Measurements from ENCODE around the gene ACTR1B.
"Not testable (repeated sequence)": the region's sequence is repeated elsewhere in the genome, so short reads cannot be mapped to it uniquely, and the experiment has no call there.

Gene ACTR1B

DNA sequence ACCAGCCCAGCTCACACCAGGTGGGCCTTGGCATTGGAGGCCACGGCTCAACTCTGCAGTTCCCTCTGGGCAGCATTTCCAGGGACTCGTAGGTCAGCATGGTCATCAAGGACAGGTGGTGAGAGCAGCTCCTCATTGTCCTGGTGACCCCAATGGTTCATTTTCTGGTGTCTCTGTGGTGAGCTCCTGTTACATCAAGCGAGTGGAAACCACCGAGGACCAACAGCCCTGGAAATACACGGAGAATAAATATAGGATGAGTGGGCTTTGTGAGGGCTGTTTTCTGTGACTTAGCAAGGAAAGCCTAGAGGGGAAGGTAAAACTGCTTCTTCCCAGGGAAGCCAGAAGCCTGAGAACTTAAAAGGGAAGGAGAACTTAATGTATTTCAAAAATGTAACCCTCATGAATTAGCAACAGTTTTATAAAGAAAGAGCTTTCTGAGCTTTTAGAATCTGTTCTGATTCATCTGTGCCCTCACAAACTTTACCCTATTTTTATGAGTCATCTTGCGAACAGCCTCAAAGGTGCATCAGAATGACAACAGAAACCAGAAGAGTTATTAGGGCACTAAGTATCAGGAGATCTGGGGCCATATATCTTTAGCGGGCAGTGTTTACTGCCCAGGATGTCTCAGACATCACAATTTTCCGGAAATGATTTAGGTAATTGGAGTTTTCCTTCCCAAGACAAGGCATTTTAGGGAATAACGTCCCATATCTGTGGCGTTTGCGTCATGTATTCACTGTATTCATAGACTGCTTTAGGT, 24.4 kb upstream of the ACTR1B start:
- DNase-seq (ENCODE audit: low read depth): no peak

DNA sequence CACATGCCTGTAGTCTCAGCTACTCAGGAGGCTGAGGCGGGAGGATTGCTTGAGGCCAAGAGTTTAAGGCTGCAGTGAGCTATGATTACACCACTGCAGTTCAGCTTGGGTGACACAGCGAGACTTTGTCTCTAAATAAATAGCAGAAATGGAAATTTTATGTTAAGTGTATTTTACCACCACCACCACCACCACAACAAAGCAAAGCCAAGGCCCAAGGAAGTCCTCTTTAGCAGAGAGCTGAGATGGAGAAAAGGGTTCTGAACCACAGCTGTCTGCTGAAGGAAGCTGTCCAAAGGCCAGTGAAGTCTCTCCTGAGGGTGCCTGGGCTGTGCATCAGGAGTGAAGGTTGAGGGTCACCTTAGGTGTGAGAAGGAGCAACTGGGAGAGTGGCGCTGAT, 23.4 kb upstream of the ACTR1B start:
- DNase-seq (ENCODE audit: low read depth): not testable (repeated sequence)

DNA sequence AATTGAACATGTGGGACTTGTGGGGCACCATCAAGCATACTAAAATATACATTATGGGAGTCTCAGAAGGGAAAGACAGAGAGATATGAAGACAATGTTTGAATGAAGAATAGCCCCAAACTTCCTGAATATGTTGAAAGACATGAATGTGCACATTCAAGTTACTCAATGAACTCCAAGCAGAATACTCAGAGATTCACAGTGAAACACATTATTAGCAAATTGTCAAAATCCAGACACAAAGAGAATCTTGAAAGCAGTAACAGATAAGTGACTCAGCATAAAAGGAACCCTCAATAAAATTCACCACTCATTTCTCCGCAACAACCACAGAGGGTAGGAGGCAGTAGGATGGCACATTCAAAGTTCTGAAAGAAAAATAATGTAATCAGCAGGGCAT, 14.5 kb upstream of the ACTR1B start:
- no peak for DNase-seq (ENCODE audit: low read depth)

DNA sequence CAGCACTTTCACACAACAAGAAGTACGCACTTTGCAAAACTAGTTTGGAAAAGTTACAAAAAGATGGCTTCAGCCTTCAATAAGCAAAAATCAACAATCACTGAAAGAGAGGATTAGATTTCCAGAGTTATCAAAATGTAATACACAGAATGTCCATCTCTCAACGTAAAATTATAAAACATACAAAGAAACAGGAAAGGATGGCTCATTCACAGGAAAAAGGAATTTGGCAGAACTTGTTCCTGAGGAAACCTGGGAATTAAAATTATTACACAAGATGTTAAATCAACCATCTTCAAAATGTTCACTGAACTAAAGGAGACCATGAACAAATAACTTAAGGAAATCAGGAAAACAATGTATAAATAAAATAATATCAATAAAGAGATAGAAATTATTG, 13.6 kb upstream of the ACTR1B start:
- DNase-seq (ENCODE audit: low read depth): no peak

DNA sequence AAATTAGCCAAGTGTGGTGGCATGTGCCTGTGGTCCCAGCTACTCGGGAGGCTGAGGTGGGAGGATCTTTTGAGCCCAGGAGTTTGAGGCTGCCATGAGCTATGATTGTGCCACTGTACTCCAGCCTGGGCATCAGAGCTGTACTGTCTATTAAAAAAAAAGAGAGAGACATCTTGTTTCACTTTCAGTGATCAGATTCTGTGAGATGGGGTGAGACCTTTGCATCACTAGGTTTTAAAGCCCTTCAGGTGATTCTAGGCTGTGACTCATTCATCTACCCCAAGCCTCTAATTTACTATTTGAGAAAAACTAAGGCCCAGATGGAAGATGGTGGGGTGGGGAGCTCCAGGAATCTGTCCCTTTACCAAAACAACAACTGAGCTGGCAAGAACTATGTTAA, 12.8 kb upstream of the ACTR1B start:
- no peak for DNase-seq (ENCODE audit: low read depth)

DNA sequence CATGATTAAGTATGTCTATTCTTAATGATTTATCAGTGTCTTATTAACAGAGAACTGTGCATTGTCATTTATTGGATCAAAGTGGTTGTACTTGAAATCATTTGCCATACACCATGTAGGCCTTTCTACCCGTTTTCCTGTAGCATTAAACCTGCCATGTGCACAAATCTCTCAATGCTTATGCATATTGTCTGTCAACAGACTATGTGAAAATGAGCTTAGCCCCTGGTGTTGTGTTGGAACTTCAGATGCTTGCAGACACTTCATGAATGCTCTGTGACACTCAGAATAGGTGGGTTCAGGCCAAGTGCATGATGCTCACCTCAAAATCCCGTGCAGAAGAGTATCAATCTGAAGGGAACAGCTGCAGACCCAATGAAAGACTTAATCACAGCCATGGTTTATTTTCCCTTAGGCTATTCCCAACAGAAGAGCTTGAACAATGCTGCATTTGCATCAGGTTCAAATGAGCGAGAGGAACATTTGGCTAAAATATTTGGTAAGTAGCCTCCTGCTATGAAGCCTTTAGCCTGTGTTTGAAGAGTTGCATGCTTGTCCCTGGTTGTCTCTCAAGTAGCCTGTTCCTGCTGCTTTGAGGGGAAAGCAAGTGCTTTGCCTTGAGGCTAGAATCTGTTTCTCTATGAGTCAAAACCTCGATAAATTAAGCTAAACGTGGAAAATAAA, 11.7 kb upstream of the ACTR1B start:
- DNase-seq (ENCODE audit: low read depth): no peak

DNA sequence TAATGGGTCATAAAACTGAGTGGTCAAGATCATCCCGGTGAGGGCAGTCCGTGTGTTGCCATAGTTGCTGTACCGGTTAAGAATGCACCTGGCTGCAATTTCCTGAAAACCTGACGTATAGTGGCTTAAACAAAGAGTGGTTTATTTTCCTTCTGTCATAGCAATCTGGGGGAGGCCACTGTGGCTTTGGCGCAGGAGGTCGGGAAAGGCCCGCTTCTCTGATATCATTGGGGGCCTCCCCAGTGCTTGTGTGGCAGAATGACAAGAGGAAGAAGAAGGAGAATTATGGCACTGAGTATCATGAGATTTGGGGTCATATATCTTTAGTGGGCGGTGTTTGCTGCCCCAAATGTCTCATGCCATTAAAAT, 10.1 kb upstream of the ACTR1B start:
- no peak for DNase-seq (ENCODE audit: low read depth)

DNA sequence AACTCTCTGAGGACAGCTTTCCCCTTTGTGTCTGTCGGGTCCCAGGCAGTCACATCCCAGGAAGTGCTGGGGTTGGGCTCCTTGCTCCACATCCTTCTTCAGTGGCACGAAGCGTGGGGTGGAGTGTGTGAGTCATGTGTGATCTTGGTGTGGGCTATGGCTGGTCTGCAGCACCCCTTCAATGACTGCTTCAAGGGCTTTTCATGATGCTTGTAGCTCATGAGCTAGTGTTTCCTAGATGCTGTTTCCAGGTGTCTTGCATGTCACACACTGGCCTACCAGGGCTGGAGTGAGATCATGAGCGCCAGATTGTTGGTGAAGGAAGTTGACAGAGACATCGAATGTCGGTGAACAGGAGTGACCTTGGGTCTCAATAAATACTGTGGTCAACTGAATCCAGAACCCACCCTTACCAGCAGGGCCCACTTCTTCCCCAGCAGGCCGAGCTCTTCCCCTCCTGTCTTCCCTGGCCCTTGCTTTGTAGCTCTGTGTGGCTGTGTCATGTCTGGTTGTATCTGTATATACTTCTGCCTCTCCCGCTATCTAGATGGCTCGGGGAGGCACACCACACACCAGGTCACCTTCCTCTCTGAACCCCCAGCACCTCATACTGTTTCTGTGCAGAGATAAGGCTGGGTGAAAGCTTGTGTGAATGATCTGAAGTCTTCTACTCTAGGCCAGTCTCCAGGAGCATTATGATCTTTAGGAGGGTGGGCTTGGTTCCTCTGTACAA, 9.5 kb upstream of the ACTR1B start:
- no peak for DNase-seq (ENCODE audit: low read depth)

DNA sequence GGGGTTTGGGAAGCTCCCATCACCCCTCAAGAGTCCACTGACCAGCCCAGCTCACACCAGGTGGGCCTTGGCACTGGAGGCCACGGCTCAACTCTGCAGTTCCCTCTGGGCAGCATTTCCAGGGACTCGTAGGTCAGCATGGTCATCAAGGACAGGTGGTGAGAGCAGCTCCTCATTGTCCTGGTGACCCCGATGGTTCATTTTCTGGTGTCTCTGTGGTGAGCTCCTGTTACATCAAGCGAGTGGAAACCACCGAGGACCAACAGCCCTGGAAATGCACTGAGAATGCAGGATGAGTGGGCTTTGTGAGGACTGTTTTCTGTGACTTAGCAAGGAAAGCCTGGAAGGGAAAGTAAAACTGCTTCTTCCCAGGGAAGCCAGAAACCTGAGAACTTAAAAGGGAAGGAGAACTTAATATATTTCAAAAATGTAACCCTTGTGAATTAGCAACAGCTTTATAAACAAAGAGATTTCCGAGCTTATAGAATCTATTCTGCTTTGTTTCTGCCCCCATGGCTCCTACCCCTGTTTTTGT, 8.8 kb upstream of the ACTR1B start:
- not testable (repeated sequence) for DNase-seq (ENCODE audit: low read depth)

DNA sequence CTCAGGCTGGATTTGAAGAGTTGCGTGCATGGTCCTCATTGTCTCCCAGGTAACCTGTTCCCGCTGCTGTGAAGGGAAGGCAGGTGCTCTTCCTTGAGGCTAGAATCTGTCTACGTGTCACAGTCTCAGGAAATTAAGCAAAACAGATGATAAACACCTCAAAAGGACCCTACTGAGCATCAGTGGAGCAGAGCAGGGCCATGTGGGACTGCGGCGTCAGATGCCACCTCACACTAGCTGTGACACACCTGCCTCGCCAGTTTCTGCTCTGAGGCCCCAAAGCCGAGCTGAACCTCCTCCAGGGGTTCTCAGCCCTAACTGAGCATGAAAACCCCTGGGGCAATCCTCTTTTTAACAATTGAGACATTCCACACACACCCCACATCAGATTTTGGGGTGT, 7.7 kb upstream of the ACTR1B start:
- no peak for DNase-seq (ENCODE audit: low read depth)

DNA sequence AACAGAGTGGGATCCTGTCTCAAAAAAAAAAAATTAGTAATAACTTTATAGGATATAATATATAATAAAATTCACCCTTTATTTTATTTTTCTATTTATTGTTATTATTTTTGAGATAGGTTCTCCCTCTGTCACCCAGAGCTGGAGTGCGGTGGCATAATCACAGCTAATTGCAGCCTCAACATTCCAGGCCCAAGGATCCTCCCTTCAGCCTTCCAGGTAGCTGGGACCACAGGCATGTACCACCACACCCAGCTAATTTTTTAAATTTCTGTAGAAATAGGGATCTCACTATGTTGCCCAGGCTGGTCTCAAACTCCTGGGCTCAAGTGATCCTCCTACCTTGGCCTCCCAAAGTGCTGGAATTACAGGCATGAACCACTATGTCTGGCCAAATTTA, 6.6 kb upstream of the ACTR1B start:
- no peak for DNase-seq (ENCODE audit: low read depth)

DNA sequence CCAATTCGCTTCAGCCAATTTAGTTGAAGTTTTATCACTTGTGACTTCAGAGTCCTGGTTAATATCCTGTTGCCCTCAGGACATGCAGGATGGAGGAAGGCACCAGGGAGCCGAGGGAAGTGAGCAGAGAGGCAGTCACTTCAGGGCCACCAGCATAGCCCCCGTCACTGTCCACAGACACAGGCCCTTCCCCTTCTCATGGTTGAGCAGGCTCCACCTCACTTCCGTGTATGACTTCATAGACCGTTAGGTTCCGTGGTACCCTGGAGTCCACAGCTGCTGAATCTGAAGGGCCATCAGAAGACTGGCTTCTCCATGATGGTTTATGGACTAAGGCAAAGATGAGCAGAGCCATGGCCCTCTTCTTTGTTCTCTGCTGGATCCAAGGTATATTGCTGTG, 5.6 kb upstream of the ACTR1B start, which contains the start of gene C2orf92:
TSS of gene C2orf92 (plus strand) at position 266 of the 400 bp plus-strand sequence. CDS start at position 342, 76 bp downstream.
- no peak for DNase-seq (ENCODE audit: low read depth)

DNA sequence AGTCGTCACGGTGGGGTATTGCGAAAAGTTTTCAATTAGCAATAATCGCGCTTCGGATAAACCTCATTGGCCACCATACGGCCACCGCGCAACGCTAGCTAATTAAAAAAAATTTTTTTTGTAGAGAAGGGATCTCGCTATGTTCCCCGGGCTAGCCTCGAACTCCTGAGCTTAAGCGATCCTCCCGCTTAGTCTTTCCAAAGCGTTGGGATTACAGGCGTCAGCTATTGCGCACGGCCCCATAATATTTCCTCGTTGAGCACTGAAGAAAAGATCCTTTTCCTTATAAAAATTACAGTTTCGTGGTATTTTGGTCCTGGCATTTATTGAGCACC, 759 bp upstream of the ACTR1B start:
- no peak for DNase-seq (ENCODE audit: low read depth)

DNA sequence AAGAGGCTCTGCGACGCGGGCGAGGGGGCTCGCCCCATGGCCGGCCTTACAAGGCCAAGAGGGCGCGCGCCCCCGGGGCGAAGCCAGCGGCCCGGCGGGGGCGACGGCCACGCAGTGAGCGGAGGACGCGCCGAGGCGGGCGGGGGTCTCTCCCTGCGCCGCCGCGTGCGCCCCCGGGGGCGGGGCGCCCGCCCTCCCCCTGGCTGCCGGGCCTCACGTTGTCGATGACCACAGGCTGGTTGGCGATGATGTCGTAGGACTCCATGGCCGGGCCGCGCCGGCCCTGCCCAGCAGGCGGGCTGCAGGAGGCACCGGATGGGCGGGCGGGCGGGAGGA, 250 bp downstream of the ACTR1B start:
- no peak for DNase-seq (ENCODE audit: low read depth)

DNA sequence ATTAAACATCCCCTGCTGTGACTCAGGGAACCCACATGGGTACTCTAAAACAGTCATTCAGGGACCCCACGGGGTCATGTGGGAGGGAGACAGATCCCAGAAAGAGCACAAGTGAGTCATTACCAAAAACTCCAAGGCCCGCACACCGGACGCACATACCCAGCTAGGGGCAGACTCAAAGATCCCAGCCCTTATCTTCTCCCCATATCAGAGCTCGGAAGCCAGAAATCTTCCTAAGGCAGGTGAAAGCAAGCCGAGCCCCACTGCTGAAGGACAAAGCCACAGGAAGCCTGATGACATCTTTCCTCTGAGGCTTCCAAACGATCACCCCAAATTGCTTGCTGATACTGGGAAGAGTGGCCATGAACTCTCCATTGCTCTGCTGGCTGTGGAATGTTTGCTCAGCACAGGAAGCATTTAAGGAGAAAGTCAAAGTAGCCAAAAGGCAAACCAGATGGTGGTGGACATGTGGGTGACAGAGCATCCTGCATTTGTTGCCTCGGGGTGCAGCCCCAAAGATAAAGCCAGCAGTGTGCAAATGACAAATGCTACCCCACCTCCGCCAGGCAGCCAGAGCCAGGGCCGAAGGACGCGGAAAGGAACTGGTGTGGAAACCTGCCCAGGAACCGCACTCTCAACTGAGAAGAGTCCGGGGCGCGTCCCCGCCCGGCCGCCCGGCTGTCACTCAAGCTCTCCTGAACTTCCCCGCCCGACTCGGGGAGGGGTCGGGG, 784 bp downstream of the ACTR1B start:
- peak; percentile 78 for DNase-seq (ENCODE audit: low read depth)

DNA sequence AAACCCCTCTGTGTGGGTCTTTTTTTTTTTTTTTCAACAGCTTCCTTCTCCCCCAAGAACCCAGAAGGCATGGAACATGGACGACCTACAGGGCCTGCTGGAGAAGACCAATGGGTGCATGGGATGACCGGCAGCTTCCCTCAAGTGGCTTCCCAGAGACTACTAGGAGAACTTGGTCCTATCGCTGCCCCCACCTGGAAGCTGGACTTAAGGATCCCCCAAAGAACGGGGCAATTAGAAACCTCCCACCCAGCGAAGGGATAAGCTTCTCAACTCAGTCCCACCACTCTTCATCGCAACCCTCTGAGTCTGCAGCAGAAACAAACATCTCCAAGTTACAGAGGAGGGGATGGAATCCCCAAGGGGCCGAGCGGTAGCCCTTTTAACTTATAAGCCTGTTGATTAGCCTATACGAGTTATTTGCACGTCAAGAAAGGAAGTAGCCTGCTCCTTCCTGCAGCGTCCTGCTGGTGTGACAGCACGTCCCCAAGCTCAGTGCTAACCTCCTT, 1.4 kb downstream of the ACTR1B start:
- no peak for DNase-seq (ENCODE audit: low read depth)

DNA sequence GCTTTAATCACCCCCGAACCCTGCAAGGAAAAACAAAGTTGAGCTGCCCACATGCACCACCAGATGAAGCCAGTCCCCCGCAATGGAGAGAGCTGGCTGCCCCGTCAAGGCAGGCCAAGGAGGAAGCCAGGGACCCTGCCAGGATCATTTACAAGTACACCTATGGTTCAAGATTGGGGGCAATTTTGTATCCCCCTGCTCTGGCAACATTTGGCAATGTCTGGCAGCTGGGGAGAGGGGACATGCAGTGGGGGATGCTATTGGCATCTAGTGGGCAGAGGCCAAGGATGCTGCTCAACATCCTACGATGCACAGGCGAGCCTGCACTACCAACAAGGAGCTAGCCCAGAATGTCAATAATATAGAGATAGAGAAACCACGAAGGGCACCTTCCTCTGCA, 1.9 kb downstream of the ACTR1B start:
- no peak for DNase-seq (ENCODE audit: low read depth)

DNA sequence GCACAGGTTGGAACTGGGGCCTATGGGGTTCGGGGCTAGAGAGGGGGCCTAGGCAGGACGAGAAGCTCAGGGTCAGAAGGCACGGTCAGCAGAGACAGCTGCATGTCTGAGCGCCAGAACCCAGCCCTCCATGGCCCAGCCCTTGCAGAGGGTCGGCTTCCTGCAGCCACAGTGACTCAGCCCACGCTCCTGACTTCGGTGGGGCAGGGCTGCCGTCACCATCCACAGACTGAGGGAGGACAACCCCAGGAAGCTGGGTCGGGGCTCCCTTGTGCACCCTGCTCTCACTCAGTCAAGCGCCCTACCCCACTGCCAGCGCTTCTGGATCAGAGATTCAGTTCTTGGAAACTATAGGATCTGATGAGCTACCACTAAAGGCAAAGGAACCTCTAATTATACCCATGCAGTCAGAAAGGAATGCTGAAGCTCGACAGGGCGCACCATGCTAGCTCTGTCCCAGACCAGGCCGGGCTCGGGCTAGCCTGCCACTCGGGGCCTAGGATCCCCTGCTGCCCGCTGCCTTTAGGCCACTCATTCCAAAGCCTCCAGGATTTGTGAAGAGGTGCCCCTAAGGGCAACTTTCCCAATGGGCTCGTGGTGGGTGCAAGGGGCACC, 3.0 kb downstream of the ACTR1B start:
- DNase-seq (ENCODE audit: low read depth): no peak

DNA sequence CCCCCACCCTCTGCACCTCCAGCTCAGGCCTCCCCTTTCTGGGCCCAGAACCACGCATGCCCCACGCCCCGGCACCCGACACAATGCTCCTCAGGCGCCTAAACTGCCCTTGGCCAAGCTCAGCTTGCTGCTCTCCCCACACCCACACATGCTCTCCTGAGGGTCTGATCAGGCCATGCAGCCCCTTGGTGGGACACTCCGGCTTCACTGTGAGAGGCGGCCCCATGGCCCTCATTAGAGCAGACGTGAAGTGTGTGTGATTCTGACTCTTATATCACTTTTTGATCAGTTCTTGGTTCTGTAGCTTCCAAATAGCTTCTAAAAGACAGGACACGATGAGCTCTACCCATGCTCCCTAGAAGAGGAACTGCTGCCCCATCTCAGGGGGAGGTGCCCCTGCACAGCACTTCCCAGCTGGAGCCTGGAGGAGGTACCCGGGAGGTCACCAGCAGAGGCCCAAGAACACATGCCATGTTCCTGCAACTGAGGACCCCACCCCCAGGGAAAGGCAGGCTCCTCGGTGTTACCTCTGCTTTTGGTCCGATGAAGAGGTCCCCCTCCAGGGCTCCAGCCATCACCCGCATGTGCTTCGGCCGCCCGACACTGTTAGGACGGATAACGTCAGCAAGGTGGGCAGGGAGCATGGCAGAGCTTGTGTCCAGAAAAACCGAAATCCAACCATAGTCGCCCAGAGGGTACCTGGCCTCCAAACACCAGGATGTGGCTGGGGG, 3.6 kb downstream of the ACTR1B start:
- no peak for DNase-seq (ENCODE audit: low read depth)

DNA sequence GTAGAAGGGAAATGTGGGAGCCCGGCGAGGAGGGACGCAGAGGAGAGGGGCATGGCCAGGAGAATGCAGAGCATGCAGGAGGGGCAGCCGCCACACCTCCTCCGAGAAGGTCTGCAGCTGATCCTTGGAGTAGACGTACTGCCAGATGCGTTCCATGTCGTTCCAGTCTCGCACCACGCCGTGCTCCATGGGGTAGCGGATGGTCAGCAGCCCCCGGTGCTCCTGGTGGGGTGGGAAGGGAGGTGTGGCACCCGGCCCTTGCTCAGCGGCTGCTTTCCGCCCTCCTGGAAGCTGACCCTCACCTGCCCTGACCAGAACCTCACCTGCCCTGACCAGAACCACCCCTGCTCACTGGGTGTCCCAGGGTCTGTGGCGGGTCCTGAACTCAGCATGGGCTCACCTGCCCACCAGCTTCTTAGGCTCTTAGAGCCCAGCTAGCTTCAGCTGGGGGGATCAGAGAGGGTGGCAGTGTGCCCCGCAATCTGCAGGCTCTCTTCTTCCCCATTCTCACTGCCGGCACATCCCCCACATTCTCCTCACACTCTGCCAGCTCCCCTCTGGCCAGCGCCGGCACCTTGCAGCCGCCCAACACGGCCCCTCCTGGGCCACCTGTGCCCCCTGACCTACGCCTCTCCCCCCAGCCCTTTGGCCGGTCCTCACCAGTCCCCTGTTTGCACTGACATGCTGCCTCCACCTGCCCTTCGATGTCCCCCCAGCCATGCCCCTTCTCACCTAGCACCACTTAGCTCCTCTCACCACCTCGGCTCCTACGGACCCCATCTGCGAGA, 4.4 kb downstream of the ACTR1B start:
- DNase-seq (ENCODE audit: low read depth): no peak

Measured in non-pigmented ciliary epithelial cell (primary cell).